ENCODE measurements around the gene ADCY3. TPM values are rescaled to one million over a fixed set of nuclear protein-coding genes. Genes with fewer than 3 reads are reported as not detected.

Gene ADCY3
- total and polyA plus RNA-seq, 9 of the 15 experiments (the other 6 are each of a cell fraction or from before 2014, with no cell fraction given), result 1.5 to 54.8 (median 26.3) TPM

GRCh38 chr2:24813691-24814137 lies 106.3 kb downstream of the ADCY3 start:
- peaks cover 5 to 35% of the 10 kb centered on the region in 2 experiments for H3K4me1 ChIP-seq (replicated peaks in 1 of 2; ENCODE audit: control insufficient read depth in 2 of 2, insufficient read depth in 2 of 2, low read length in 2 of 2)
- FAIRE-seq (no peak), ATAC-seq (no peak), DNase-seq (ENCODE audit: extremely low read depth in 1 of 4, low spot score in 3 of 4) (no peak)
- H2AFZ ChIP-seq (ENCODE audit: low read depth, low read length), result no peak overlapping the region
- H3K27me3 ChIP-seq (ENCODE audit: control insufficient read depth in 2 of 2, insufficient read depth in 2 of 2, low read length in 2 of 2), result no peaks in the 10 kb centered on the region
- no TSS peak for BruUV-seq (replicated peaks)
- POLR2A ChIA-PET, result interaction anchor here (0.5 to 1.4 kb wide), 4 partner anchors 8 to 569 kb away, joined by 3 to 6 read pairs (median 3); partner anchors contain the start of gene NCOA1
- intact Hi-C loops (cut with micrococcal nuclease) (no loop called here), in situ Hi-C loops (cut with MboI) (no loop called here)
- no peaks in the 10 kb centered on the region for H3K9me3 ChIP-seq (replicated peaks; ENCODE audit: control insufficient read depth, insufficient read depth, low read depth, low read length)
- H3K4me3 ChIP-seq, result no peak overlapping the region
- H3K4me2 ChIP-seq (ENCODE audit: insufficient read depth, low read length), result no peak overlapping the region
- peaks cover 65% of the 10 kb centered on the region for H3K36me3 ChIP-seq (ENCODE audit: control insufficient read depth, insufficient read depth, low read length)
- H4K20me1 ChIP-seq (replicated peaks; ENCODE audit: control insufficient read depth, insufficient read depth, low read length), result no peaks in the 10 kb centered on the region
- H3K79me2 ChIP-seq (ENCODE audit: control insufficient read depth, insufficient read depth, low read length), result peaks cover 50% of the 10 kb centered on the region
- no peak overlapping the region for H3K27ac ChIP-seq (ENCODE audit: extremely low read depth, low read depth, low read length)
- WGBS (ENCODE audit: insufficient coverage, low coverage, missing lambda C conversion rate), result 96% methylated on average over 4 of the region's 4 CpGs
- no peak overlapping the region for H3K9ac ChIP-seq (ENCODE audit: insufficient read depth in 1 of 2, low read depth in 2 of 2, low read length in 2 of 2)
- CTCF ChIA-PET (ENCODE audit: low intra/inter-chr PET ratio), result no interaction called here
- H3K9me1 ChIP-seq (ENCODE audit: control insufficient read depth, insufficient read depth, low read length), result no peaks in the 10 kb centered on the region
- TF ChIP-seq BCOR (IDR thresholded peaks at IDR 0.05) (no peak), THRA (IDR thresholded peaks at IDR 0.05) (no peak), E2F5 (CRISPR knock-in tag; IDR thresholded peaks at IDR 0.05) (no peak), HIVEP1 (CRISPR knock-in tag; IDR thresholded peaks at IDR 0.05) (no peak), RREB1 (CRISPR knock-in tag; IDR thresholded peaks at IDR 0.05) (no peak), MXI1 (IDR thresholded peaks at IDR 0.05; ENCODE audit: low read depth, low read length) (no peak)
